NOMO-1 (cell line): ENCODE data around the gene TEKT1.
"Not testable (repeated sequence)": the region's sequence is repeated elsewhere in the genome, so short reads cannot be mapped to it uniquely, and the experiment has no call there.

Experiments
- DNase-seq, 2 experiments: peaks; one replicate each; lab custom pipeline; 2025; ENCODE audit not compliant: unreplicated experiment in 2 of 2; lab: John Stamatoyannopoulos, UW

The TEKT1 gene

GRCh38 chr17:6831661-6832263 is at the start of gene TEKT1:
TEKT1 (minus strand) TSS chr17:6831729; CDS start chr17:6830376, 1,353 bp downstream.
- peak; percentile 45 to 62 for DNase-seq

- not testable (repeated sequence) for DNase-seq
These were observed 47.9 kb upstream of the TEKT1 start for GRCh38 chr17:6879221-6879975.

- not testable (repeated sequence) for DNase-seq
These were observed 43.7 kb upstream of the TEKT1 start for GRCh38 chr17:6875276-6875675.

- no peak for DNase-seq
These were observed 41.4 kb upstream of the TEKT1 start for GRCh38 chr17:6872936-6873335.

GRCh38 chr17:6870841-6871240 is 39.3 kb upstream of the TEKT1 start:
- DNase-seq: no peak

GRCh38 chr17:6868582-6868981 is 37.1 kb upstream of the TEKT1 start:
- no peak for DNase-seq

- DNase-seq: no peak
These were observed 36.3 kb upstream of the TEKT1 start for GRCh38 chr17:6867849-6868248.

- no peak for DNase-seq
These were observed 31.3 kb upstream of the TEKT1 start for GRCh38 chr17:6862825-6863224.

- no peak for DNase-seq
These were observed 30.6 kb upstream of the TEKT1 start for GRCh38 chr17:6862122-6862521.

GRCh38 chr17:6857904-6858303 is 26.4 kb upstream of the TEKT1 start:
- DNase-seq: no peak

- no peak for DNase-seq
These were observed 25.8 kb upstream of the TEKT1 start for GRCh38 chr17:6857336-6857735.

GRCh38 chr17:6856051-6856450 is 24.5 kb upstream of the TEKT1 start:
- DNase-seq: no peak

- no peak for DNase-seq
These were observed 22.4 kb upstream of the TEKT1 start for GRCh38 chr17:6853764-6854442.

GRCh38 chr17:6848545-6849179 is 17.1 kb upstream of the TEKT1 start:
- DNase-seq: not testable (repeated sequence)

GRCh38 chr17:6846138-6846537 is 14.6 kb upstream of the TEKT1 start:
- not testable (repeated sequence) for DNase-seq

- DNase-seq: not testable (repeated sequence)
These were observed 12.9 kb upstream of the TEKT1 start for GRCh38 chr17:6844406-6844805.

- DNase-seq: peak in 1 of 2 experiments; percentile 64
These were observed 11.8 kb upstream of the TEKT1 start for GRCh38 chr17:6843241-6843880.

- not testable (repeated sequence) for DNase-seq
These were observed 10.2 kb upstream of the TEKT1 start for GRCh38 chr17:6841769-6842168.

- no peak for DNase-seq
These were observed 1.0 kb downstream of the TEKT1 start for GRCh38 chr17:6830383-6830986.

- no peak for DNase-seq
These were observed 8.5 kb downstream of the TEKT1 start for GRCh38 chr17:6823011-6823442.
